Peyer's patch (tissue), 4 donors: ENCODE data around the gene C12orf43.

ENCODE experiments used
- POLR2A ChIP-seq, 2 donors: fragments of 450-650 bp; IDR thresholded peaks; one replicate each; pipeline ENCODE4 v1.5.1; 2017; ENCODE audit warnings: antibody characterized with exemption in 2 of 2, mild to moderate bottlenecking in 2 of 2, moderate library complexity in 2 of 2
- TF ChIP-seq, protein P1 (sequence below), 6 experiments: fragments of 450-650 bp in 4 of 6; fragments of 200-600 bp in 2 of 6; sonication (generic) in 1 of 6; IDR thresholded peaks; one replicate each; pipeline ENCODE4 v1.5.1; 2017 to 2019; ENCODE audit warnings: antibody characterized with exemption in 6 of 6, mild to moderate bottlenecking in 3 of 6, moderate library complexity in 1 of 6

DNA sequence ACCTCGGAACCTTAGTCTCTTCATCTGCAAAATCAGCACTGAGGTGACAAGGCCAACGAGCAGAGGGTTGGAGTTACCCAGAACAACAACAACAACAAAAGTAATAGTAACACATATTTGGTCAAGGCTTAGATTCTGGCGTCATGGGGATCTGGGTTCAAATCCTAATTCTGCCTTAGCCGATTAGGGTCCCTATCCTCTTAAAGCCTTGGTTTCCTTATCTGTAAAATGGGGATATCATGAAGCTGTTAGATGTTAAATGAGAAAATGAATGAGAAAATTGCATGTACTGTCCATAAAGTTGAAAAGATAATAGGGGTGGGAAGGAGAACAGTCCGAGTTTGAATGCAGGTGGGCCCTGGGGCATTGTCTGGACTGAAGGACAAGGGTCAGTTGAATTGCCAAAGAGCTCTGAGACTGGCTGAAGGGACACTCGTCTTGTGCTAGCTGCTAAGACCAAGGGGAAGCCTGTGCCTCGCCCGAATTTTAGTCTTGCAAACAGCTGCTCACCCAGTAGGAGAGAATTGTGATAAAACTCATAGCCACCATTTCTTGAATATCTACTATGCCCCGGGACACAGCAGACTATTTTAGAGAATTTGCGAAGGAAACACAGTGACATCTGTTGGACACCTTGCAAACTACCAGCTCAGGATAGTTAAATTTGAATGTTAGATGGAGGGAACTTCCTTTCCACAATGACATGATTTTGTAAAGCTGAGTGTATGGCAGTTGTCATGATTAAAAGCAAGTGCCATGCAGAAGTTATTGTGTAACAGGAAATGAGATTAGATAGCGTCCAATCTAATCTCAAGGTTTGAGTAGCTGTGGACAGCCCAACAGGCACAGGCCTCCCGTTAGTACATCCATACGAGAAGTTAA is 44.7 kb downstream of the C12orf43 start:
- TF ChIP-seq, protein P1, sequence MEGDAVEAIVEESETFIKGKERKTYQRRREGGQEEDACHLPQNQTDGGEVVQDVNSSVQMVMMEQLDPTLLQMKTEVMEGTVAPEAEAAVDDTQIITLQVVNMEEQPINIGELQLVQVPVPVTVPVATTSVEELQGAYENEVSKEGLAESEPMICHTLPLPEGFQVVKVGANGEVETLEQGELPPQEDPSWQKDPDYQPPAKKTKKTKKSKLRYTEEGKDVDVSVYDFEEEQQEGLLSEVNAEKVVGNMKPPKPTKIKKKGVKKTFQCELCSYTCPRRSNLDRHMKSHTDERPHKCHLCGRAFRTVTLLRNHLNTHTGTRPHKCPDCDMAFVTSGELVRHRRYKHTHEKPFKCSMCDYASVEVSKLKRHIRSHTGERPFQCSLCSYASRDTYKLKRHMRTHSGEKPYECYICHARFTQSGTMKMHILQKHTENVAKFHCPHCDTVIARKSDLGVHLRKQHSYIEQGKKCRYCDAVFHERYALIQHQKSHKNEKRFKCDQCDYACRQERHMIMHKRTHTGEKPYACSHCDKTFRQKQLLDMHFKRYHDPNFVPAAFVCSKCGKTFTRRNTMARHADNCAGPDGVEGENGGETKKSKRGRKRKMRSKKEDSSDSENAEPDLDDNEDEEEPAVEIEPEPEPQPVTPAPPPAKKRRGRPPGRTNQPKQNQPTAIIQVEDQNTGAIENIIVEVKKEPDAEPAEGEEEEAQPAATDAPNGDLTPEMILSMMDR (IDR thresholded peaks at IDR 0.05) = peak; percentile 36 to 84 (median 75)
- no peak for TF ChIP-seq POLR2A (IDR thresholded peaks at IDR 0.05)
